ENCODE results near the gene KIDINS220.
A peak's percentile ranks its signal among the peaks of the same experiment; 100 is the strongest.

Gene KIDINS220

DNA sequence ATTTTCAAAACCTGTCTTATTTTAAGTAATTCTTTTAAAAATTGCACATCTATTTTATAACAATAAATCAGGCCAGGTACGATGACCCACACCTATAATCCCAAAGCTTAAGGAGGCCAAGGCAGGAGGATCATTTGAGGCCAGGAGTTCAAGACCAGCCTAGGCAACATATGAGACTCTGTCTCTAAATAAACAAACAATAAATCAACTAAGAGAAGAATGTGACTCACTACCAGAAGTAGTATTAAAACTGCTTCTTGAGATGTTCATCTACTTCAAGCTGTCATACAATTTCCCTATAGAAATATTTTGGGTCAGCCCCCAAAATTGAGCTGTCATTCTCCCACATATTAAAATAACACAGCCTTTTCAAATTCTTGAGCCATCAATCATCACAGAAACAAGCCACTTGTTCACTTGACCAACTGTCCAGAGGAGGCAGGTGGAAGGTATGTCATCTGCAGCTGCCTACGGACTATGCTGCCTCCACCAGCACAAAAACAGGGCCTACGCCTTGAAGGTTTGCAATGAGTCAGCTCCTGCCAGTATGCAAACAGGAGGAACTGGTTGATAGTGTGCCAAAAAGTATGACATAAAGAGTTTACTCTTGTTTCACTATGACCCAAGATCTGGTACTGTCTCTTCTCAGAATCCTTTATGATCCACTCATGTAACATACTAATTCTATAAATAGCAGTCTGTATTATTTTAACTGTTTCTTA lies 33.6 kb downstream of the KIDINS220 start:
- ATAC-seq, result peak; percentile 78

GRCh38 chr2:8802741-8803140 lies 34.7 kb downstream of the KIDINS220 start:
- ATAC-seq, result no peak
- TF ChIP-seq CREB5 (CRISPR knock-in tag; IDR thresholded peaks at IDR 0.05; ENCODE audit: low read depth), result no peak
- no peak for TF ChIP-seq ZNF70 (CRISPR knock-in tag; IDR thresholded peaks at IDR 0.05)
- no peak for TF ChIP-seq GLIS3 (CRISPR knock-in tag; IDR thresholded peaks at IDR 0.05)
- TF ChIP-seq ZFP3 (CRISPR knock-in tag; IDR thresholded peaks at IDR 0.05), result no peak
- no peak for TF ChIP-seq ZNF565 (CRISPR knock-in tag; conservative IDR thresholded peaks at IDR 0.05; ENCODE audit: low read depth)
- TF ChIP-seq ARNTL (CRISPR knock-in tag; IDR thresholded peaks at IDR 0.05; ENCODE audit: borderline replicate concordance, low read depth), result no peak
- TF ChIP-seq CSRNP3 (CRISPR knock-in tag; IDR thresholded peaks at IDR 0.05), result no peak
- no peak for TF ChIP-seq TOX (CRISPR knock-in tag; IDR thresholded peaks at IDR 0.05; ENCODE audit: borderline replicate concordance)

More for the DNA sequence above, 33.6 kb downstream of the KIDINS220 start:
- TF ChIP-seq CSRNP3 (CRISPR knock-in tag; IDR thresholded peaks at IDR 0.05) (no peak), ZFP30 (CRISPR knock-in tag; IDR thresholded peaks at IDR 0.05) (no peak), ZNF70 (CRISPR knock-in tag; IDR thresholded peaks at IDR 0.05) (no peak), ESRRG (CRISPR knock-in tag; IDR thresholded peaks at IDR 0.05) (no peak), ZC3H10 (CRISPR knock-in tag; IDR thresholded peaks at IDR 0.05) (no peak), ARNTL (CRISPR knock-in tag; IDR thresholded peaks at IDR 0.05; ENCODE audit: borderline replicate concordance, low read depth) (no peak), ZFP3 (CRISPR knock-in tag; IDR thresholded peaks at IDR 0.05) (peak; percentile 66; the same call in 1 of the 2 replicates), CSDC2 (CRISPR knock-in tag; IDR thresholded peaks at IDR 0.05) (0 out of 2 replicates have a peak, but pooled peaks have one; percentile 37), PPARA (CRISPR knock-in tag; IDR thresholded peaks at IDR 0.05; ENCODE audit: borderline replicate concordance) (no peak), ZNF8 (CRISPR knock-in tag; IDR thresholded peaks at IDR 0.05) (no peak), GLIS3 (CRISPR knock-in tag; IDR thresholded peaks at IDR 0.05) (no peak), TCF4 (CRISPR knock-in tag; IDR thresholded peaks at IDR 0.05; ENCODE audit: borderline replicate concordance) (no peak), TOX (CRISPR knock-in tag; IDR thresholded peaks at IDR 0.05; ENCODE audit: borderline replicate concordance) (no peak), BACH2 (CRISPR knock-in tag; IDR thresholded peaks at IDR 0.05; ENCODE audit: borderline replicate concordance) (no peak), SNAI2 (CRISPR knock-in tag; IDR thresholded peaks at IDR 0.05) (peak; percentile 12; the same call in 1 of the 2 replicates), OSR1 (CRISPR knock-in tag; IDR thresholded peaks at IDR 0.05) (no peak), POU6F1 (CRISPR knock-in tag; IDR thresholded peaks at IDR 0.05; ENCODE audit: borderline replicate concordance, low read depth) (no peak), ISL1 (CRISPR knock-in tag; IDR thresholded peaks at IDR 0.05) (peak; percentile 30; the same call in 1 of the 2 replicates), CREB5 (CRISPR knock-in tag; IDR thresholded peaks at IDR 0.05; ENCODE audit: low read depth) (0 out of 2 replicates have a peak, but pooled peaks have one; percentile 47), RARB (CRISPR knock-in tag; IDR thresholded peaks at IDR 0.05) (no peak), ZNF565 (CRISPR knock-in tag; conservative IDR thresholded peaks at IDR 0.05; ENCODE audit: low read depth) (no peak), PATZ1 (CRISPR knock-in tag; IDR thresholded peaks at IDR 0.05; ENCODE audit: borderline replicate concordance) (no peak)
- TF ChIP-seq, protein P1, sequence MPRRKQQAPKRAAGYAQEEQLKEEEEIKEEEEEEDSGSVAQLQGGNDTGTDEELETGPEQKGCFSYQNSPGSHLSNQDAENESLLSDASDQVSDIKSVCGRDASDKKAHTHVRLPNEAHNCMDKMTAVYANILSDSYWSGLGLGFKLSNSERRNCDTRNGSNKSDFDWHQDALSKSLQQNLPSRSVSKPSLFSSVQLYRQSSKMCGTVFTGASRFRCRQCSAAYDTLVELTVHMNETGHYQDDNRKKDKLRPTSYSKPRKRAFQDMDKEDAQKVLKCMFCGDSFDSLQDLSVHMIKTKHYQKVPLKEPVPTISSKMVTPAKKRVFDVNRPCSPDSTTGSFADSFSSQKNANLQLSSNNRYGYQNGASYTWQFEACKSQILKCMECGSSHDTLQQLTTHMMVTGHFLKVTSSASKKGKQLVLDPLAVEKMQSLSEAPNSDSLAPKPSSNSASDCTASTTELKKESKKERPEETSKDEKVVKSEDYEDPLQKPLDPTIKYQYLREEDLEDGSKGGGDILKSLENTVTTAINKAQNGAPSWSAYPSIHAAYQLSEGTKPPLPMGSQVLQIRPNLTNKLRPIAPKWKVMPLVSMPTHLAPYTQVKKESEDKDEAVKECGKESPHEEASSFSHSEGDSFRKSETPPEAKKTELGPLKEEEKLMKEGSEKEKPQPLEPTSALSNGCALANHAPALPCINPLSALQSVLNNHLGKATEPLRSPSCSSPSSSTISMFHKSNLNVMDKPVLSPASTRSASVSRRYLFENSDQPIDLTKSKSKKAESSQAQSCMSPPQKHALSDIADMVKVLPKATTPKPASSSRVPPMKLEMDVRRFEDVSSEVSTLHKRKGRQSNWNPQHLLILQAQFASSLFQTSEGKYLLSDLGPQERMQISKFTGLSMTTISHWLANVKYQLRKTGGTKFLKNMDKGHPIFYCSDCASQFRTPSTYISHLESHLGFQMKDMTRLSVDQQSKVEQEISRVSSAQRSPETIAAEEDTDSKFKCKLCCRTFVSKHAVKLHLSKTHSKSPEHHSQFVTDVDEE (CRISPR knock-in tag; IDR thresholded peaks at IDR 0.05), result no peak
